ENCODE results near the gene SSR3.
A peak's percentile ranks its signal among the peaks of the same experiment; 100 is the strongest.

Gene SSR3

DNA sequence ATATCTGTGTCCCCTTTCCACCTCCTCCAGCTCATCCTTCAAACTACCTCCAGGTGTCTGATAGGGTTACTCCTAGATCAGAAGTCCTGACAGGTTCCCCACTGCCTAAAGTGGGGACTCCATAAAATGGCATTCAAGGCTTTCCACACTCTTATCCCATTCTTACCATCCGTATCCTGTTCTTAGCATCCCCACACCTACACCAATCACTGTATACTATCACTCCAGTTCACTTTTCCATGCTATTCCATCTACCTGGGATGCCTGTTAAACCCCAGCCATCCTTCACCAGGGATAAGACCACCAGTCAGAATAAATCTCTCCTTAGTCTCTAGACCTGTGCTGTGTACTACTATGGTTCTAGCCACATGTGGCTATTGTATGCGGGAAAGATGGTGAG is 19.1 kb downstream of the SSR3 start:
- no peak for DNase-seq (ENCODE audit: low spot score)

DNA sequence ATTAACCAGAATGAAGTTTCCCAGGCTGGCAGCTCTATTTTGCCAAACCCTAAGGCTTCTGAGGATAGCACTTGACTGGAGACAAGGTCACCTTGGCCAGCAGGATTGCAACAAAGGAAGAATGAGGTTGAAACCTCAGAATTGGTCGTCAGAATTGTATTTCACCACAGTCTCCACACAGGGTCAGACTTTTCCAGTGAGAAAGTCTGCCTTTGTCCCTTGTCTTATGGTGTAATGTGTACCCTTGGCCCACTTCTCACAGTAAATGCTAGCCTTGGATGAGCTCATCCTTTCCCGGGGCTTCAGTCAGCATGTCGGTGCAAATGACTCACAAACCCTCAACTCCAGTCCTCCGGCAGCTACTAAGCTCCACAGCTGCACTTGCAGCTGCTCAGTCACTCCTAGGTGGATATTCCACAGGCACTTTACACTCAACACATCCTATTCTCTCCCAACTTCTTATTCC is 19.7 kb downstream of the SSR3 start:
- peak; percentile 47 for DNase-seq (ENCODE audit: low spot score)

DNA sequence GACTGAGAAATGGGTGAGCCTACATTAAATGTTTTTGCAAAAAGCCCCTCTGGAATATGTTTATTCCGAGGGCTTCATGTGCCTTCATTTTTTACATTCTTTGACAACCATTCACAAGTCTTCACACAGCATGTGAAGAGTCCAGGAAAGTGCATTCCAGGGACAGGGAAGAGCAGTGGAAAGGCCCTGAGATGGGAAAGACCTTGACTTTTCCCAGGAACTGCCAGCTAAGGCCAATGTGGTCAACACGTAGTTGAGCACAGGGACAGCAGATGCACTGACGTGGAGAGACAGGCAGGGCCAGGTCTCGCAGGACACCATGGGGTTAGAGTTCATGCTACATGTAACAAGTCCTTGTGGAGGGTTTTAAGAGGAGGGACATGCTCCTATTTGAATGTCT is 21.7 kb downstream of the SSR3 start:
- DNase-seq (ENCODE audit: low spot score): no peak

DNA sequence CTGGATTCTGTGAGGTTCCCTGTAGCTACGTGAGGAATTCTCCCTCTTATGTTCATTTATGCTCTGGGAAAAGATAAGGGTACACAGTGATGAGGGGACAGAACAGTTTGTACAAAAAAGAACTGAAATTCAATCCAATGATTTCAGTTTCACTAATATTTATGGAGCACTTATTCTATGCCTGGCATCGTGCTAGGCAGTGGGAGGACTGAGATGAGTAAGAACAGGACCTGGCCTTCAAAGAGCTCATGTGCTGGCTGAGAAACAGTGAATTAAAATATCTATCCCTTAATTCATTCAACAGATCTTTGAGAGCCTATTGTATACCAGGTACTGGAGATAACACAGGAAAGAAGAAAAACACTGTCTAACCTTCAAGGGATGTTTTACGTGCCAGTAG is 22.2 kb downstream of the SSR3 start:
- no peak for DNase-seq (ENCODE audit: low spot score)

DNA sequence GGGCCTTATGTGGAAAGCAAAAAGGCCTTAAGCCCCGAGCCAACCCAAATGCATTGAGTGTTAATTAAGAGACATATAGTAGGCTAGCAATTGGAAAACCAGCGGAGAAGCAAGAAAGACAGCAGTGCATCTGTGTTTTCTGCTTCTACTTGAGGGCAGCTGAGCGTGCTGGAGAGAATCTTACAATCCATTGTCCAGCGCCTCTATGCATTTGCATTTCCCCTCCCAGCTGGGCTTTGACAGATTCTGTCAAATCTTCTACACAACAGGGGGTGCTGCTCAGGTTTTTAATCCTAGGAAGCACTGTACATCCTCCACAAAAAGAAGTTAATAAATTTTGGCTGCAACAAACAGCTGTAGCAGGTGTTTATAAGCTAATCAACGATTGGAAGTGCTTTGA is 23.9 kb downstream of the SSR3 start:
- DNase-seq (ENCODE audit: low spot score): no peak

DNA sequence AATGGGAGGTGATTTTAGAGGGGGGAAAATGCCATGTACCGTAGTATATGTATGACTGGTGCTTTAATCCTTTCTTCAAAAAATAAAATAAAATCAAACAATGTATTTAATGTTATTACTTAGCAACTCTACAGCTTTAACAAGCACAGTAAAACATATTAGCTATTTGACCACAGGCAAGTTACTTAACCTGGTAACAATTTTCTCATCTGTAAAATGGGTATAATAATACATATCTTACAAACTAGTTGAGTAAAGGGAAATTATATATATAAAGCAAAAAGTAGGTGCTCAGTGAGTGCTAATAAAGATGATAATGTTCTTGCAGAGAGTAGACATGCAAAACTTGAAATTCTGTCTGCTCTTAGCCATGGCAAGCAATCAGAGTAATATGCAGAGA is 27.9 kb downstream of the SSR3 start:
- no peak for DNase-seq (ENCODE audit: low spot score)

DNA sequence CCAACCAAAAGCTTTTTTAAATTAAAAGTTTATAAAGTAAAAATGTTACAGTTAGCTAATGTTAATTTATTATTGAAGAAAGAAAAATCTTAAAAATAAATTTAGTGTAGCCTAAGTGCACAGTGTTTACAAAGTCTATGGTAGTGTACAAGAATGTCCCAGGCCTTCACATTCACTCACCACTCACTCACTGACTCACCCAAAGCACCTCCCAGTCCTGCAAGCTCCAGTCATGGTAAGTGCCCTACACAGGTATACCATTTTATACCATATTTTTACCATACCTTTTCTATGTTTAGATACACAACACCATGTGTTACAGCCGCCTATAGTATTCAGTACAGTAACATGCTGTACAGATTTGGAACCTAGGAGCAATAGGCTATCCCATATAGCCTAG is 29.1 kb downstream of the SSR3 start:
- DNase-seq (ENCODE audit: low spot score): no peak

DNA sequence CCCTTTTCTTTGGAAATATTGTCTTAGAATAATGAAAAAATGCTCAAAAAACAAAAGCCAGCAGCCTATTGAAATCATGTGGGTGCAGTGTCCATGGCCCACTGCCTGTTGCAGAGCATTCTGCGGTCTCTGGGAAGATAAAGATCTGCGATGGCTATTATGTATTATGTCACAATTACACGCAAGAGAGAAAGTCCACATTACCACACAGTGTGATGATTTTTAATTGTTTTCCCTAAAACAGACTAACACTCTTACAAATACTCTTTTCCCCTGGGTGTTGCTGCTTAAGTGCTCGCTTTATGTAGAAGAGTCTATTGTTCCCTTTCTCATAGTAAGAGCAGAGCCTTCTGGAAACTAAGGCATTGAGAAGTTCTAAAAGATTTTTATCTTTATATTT is 32.2 kb downstream of the SSR3 start:
- DNase-seq (ENCODE audit: low spot score): no peak

DNA sequence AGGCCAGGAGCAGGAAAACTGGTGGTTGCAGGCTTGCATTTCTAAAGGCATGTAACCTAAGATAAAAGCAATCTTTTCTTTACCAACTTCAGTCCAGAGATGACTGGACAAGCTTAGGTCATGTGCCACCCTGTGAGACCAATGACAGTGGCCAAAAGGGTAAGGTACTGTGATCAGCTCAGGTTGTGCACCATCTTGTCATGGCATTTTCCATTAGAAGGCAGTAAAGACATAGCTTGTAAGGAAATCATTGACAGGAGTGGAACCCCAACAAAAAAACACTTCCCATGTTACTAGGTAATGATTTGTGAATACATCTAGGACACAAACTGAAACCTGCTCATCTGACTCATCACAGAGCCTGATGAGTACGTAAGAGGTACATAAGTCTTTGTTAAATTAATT is 35.2 kb downstream of the SSR3 start:
- DNase-seq (ENCODE audit: low spot score): no peak

DNA sequence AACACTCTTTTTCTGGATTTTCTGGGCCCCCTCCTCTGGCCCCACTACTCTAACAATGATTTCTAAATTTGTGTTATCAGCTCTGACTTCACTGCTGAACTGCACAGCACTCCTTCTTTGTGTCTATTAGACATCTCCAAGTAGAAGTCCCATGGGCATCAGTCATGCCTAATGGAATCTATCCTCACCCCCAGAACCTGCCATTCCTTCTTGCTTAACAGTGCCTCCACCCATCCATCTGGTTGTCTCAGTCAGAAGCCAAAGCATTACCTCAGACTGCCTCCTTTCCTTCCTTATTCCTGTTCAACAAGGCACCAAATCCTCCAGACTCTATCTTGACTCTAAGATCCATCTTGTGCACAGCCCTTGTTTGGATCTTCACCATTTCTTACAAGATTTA is 36.2 kb downstream of the SSR3 start:
- DNase-seq (ENCODE audit: low spot score): no peak

DNA sequence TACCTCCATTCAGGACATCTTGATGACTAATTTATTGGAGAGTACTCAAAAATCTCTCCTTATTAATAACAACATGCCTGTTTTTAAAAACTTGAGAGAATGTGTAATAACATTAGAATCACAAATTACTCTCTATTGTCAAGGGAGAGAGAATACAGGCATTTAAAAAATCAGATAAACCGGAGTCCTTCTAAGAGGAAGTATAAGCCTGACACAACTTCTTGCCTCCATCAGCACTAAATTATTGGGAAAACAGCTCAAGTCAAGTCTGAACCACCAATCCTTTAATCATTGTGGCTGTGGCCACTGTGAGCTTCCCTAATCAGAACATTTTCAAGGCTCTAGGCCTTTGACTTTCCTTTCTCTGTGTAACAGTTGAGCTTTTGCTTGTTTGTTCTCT is 38.0 kb downstream of the SSR3 start:
- DNase-seq (ENCODE audit: low spot score): no peak

DNA sequence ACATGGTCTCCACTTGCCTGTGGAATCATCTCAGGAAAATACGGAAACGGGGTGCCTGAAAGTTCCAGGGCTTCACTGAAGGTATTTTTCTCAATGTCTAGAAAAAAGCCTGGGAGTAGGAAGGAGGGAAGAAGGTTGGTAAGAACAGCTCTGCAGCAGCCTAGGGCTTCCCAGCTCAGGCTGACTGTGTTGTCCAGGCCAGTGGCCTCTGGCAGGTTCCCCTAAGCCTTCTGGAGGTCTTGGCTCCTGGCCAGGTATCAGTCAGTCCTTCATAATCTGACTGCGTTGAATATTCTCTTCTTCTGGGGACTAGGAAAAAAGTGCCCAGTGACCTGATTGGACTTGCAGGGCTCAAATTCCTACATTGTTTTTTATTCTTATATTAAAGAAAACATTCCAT is 38.6 kb downstream of the SSR3 start:
- DNase-seq (ENCODE audit: low spot score): peak; percentile 76

DNA sequence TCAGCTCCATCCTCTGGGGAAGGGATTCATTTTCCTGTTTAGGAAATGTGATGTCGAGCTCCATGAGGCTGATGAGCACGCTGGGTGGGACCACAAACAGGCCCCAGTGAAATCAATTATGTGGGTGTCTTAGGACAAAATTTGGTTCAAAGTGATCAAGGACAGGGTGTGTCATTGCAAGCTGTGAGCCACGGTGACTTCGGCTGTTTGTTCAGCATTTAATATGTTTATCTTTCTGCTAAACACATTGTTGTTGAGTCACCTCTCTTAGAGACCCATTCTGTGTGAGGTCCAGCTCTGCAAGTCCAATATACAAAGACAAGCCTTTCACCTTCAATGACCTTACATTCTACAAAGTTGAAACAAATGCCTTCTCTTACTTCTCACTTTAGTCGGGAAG is 41.3 kb downstream of the SSR3 start:
- no peak for DNase-seq (ENCODE audit: low spot score)

DNA sequence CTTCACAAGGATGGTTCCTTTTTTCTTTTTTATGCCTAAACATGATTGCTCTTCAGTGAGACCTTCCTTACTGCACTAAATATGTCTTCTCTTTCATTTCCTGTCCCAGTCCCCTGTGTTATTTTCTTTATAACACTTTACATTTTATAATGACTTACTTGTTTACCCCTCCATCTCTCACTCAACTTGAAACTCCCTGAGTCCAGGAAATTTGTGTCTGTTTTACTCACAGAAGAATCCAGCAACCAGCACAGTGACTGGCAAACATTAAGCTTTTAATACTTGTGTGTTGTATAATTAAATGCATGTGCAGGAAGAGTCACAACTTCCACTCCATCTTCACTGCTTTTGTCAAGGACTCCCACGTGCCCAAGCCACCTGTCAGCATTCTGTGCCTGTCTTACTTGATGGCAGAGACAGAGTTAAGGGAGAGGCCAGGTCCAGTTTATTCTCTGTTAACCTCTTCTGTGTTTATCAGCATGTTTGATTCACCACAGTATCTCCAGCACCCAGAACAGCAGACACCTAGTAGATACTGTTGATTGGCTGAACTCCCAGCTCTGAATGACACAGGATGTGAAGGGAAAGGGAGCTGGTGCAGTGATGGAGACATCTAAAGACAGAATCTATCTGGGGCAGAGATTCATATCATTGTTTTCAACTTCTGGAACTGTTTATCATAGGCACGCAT is 42.8 kb downstream of the SSR3 start:
- no peak for DNase-seq (ENCODE audit: low spot score)

DNA sequence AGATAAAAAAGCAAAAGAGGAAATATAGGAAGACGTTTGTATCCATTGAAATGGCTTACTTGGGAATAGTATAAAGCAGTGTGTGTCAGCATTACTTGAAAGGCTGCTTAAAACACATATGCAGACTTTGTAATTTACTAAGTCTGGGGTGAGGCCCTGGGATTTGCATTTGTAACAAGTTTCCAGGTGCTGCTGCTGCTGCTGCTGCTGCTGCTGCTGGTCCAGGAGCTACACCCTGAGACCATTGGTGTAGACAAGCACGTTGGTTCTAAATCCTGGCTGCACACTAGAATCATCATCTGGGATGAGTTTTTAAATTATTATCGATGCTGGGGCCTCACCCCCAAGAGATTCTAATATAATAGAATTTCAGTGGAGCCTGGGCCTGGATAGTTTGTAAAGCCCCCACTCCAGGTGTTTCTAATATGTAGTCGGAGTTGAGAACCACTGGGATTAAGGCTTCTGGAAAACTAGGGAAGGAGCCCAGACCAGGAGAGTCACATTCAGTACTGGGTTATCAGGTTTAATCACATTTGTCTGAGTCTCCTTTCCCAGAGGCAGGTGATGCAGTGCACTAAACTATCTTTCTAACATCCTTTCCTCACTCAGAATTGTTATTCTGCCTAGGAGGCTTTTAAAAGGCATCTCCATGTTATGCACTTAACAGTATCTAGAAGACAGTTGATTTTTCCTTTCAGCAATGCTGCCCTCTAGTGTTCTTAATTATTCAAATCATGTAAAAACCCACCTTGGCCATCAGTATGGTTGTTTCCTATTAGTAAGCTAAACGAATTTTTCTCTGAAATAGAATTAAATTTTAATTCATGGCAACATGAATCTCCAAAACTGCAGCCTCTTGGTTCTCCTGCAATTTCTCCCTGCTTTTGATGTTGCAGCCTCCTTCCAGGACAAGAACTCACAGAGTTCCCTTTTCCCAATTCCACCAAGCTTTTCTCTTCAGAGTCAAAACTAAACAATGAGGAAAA is 45.4 kb downstream of the SSR3 start:
- DNase-seq (ENCODE audit: low spot score): peak; percentile 88

DNA sequence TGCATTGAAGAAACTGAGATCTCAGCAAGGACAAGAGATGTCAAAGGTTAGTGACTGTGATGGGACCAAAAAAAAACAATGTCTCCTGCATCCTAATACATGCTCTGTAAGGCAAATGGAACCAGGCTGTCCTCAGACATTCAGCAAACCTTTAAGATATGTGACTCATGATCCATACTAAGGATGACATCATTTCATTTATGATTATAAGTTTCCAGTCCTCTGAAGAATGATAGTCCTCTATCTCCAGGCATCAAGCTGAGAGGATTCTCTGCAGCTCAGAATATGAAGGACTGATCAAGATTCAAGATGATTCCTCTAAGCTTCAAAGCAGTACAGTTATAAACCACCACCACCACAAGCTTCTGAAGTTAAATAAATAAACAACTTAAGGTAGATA is 47.6 kb downstream of the SSR3 start:
- DNase-seq (ENCODE audit: low spot score): no peak

DNA sequence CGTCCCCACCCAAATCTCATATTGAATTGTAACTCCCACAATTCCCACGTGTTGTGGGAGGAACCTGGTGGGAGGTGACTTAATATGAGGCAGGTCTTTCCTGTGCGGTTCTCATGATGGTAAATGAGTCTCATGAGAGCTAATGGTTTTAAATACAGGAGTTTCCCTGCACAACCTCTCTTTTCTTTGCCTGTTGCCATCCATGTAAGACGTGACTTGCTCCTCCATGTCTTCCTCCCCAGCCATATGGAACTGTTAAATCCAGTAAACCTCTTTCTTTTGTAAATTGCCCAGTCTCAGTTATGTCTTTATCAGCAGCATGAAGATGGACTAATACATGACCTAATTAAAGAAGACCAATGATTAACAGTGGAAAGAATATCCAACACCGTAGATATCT is 56.6 kb downstream of the SSR3 start:
- no peak for DNase-seq (ENCODE audit: low spot score)

DNA sequence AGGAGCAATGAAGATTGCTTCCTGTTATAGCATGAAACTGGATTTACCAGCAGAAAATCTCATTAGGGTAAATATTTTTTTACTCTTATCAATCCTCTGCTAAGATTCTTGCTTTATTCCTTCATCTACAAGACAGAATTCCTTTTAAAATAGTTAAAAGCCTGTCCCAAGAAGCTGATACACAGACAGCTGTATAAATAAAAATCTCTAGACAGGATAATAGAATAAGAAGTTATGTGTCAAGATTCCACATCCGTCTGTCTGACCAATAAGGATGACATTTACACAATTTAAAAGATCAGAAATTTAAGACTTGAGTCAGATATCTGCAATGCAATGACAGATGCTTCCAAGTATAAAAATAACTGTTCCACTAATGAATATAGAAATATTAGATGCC is 57.6 kb downstream of the SSR3 start:
- no peak for DNase-seq (ENCODE audit: low spot score)

DNA sequence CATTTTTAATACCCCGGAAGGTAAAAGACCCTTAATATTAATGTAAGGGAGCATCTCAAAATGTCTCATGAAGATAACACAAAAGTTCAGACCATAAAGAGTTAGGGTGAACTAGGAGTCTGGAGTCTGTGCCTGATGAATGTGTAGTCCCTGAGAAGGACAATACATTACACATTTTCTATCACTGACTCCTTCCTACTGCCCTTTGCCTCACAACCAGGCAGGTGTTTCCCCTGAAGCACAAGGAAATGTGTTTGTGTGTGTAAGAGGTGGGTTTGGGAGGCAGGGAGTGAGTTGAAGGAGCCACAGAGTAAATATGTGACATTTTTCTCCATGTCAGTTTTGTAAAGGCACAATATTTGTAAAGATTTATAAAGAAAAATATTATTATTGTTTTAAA is 59.1 kb downstream of the SSR3 start:
- DNase-seq (ENCODE audit: low spot score): no peak

DNA sequence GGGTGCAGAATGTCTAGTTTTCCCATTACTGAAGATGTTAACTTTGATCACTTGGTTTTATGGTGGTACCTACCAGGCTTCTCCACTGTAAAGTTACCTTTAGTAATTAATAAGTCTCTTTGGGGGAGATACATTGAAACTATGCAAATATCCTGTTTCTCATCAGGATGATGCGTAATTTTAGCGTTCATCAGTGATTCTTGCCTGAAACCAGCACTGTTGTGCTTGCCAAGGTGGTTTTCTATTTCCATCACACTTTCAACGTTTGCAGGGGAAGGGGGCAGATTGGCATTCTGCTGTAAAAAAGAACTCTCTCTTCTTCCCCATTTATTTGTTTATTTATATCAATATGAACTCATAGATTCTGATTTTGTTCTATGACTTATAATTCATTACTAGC is 61.0 kb downstream of the SSR3 start:
- no peak for DNase-seq (ENCODE audit: low spot score)

DNA sequence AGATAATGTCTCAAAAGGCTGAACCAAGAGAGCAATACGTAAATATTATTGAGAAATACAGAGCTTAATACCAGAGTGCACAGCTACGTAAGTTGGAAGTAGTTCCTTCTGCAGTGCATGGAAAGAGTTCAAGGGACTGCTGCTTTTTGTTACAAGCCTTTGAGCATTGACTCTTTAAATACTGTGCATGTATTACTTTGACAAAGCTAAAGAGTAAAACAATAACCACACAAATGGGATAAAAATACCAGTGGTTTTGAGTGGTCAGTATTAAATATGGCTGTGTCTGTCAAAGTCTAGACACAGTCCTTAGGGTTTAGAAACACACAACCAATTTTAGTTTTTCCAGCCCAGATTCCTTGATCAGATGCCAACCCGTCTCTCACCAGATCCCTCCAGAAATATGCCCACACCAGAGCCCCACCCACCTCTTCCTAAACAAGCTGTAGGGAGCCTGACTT is 62.1 kb downstream of the SSR3 start:
- DNase-seq (ENCODE audit: low spot score): no peak

DNA sequence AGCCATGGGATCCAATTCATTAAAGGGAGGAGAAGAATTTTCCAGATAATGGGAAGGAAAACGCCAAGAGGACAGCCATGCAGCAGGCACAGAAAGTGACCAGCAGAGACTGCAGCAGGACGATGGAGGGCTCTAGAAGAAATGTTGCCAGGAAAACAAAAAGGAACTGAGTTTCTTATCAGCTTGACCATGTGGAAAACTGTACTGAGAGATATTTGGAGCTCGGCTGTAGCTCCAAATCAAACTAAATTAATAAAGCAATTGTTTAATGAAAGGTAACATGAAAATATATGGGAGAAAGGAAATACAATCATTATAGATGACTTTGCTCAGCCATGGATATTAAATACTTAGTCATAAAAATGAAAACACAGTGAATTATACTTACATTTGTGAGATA is 63.7 kb downstream of the SSR3 start:
- no peak for DNase-seq (ENCODE audit: low spot score)
